Measurements from ENCODE around the gene ZNF665. TPM values are rescaled to one million over a fixed set of nuclear protein-coding genes. Genes with fewer than 3 reads are reported as not detected.
A peak's percentile ranks its signal among the peaks of the same experiment; 100 is the strongest.

ZNF665 gene
- polyA plus RNA-seq, 3 donors, result 0.68 to 1.7 (median 0.88) TPM

- Histone ChIP-seq H4K20me1 (ENCODE audit: insufficient read depth, low read length) (no peaks in the 10 kb centered on the region), H3K9ac (ENCODE audit: insufficient read depth, low read length, poor library complexity, severe bottlenecking) (peak overlapping the region; percentile 85), H3K27me3 (ENCODE audit: control insufficient read depth in 2 of 2, insufficient read depth in 2 of 2, low read length in 2 of 2) (no peaks in the 10 kb centered on the region), H3K9me3 (replicated peaks in 1 of 2; ENCODE audit: control insufficient read depth in 1 of 2, insufficient read depth in 1 of 2, low read length in 2 of 2) (peaks cover 53 to 70% of the 10 kb centered on the region in 2 donors), H3K27ac (ENCODE audit: low read depth in 1 of 2, low read length in 2 of 2) (peak overlapping the region; percentile 85 to 93), H3K79me2 (ENCODE audit: insufficient read depth, low read length) (peaks cover 8% of the 10 kb centered on the region), H2AFZ (ENCODE audit: insufficient read depth, low read depth, low read length, poor library complexity, severe bottlenecking) (peak overlapping the region; percentile 83), H3K4me2 (replicated peaks; ENCODE audit: extremely low read depth, low read length, poor library complexity, severe bottlenecking) (peak overlapping the region; percentile 70), H3K4me3 (replicated peaks in 1 of 3; ENCODE audit: low read depth in 2 of 3, low read length in 3 of 3) (peak overlapping the region; percentile 87 to 93 (median 88)), H3K4me1 (ENCODE audit: control insufficient read depth in 1 of 2, insufficient read depth in 2 of 2, low read length in 2 of 2) (peaks cover 21 to 23% of the 10 kb centered on the region in 2 donors), H3K36me3 (replicated peaks in 1 of 2; ENCODE audit: control insufficient read depth in 1 of 2, insufficient read depth in 2 of 2, low read length in 2 of 2) (peaks cover 0 to 31% of the 10 kb centered on the region in 2 donors)
- peaks cover 22% of the 10 kb centered on the region for H3K4me1 Mint-ChIP-seq
- TF ChIP-seq, protein P1, sequence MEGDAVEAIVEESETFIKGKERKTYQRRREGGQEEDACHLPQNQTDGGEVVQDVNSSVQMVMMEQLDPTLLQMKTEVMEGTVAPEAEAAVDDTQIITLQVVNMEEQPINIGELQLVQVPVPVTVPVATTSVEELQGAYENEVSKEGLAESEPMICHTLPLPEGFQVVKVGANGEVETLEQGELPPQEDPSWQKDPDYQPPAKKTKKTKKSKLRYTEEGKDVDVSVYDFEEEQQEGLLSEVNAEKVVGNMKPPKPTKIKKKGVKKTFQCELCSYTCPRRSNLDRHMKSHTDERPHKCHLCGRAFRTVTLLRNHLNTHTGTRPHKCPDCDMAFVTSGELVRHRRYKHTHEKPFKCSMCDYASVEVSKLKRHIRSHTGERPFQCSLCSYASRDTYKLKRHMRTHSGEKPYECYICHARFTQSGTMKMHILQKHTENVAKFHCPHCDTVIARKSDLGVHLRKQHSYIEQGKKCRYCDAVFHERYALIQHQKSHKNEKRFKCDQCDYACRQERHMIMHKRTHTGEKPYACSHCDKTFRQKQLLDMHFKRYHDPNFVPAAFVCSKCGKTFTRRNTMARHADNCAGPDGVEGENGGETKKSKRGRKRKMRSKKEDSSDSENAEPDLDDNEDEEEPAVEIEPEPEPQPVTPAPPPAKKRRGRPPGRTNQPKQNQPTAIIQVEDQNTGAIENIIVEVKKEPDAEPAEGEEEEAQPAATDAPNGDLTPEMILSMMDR (IDR thresholded peaks at IDR 0.05), result no peak
- H3K27ac Mint-ChIP-seq, result peak overlapping the region; percentile 97 to 100 (median 98)
- H3K36me3 Mint-ChIP-seq, result peaks cover 11 to 38% of the 10 kb centered on the region in 2 donors
- peaks cover 30 to 90% (median 74%) of the 10 kb centered on the region in 7 donors for H3K9me3 Mint-ChIP-seq
- DNase-seq, result peak; percentile 88 to 93 (median 92)
- WGBS (ENCODE audit: insufficient coverage), result 0% methylated on average over 22 of the region's 42 CpGs
- peak overlapping the region; percentile 96 to 99 for H3K4me3 Mint-ChIP-seq
- peaks cover 3 to 8% (median 4%) of the 10 kb centered on the region in 3 donors for H3K27me3 Mint-ChIP-seq (ENCODE audit: low read depth in 3 of 3)
- intact Hi-C loops (cut with micrococcal nuclease), result loop anchor here (1.0 to 10.0 kb wide), 18 partner anchors 38 to 900 kb away; partner anchors contain the start of genes ZNF765 (in 2 of the 2), ZNF813 (in 2 of the 2), ZNF845 (in 2 of the 2) and ZNF160 (in 1 of the 2)
Observed at GRCh38 chr19:53196777-53197396, 3.7 kb upstream of the ZNF665 start.

- WGBS (ENCODE audit: insufficient coverage), result 0% methylated on average over 2 of the region's 3 CpGs
- Mint-ChIP-seq H3K27me3 (ENCODE audit: low read depth in 3 of 3) (peaks cover 3 to 11% (median 4%) of the 10 kb centered on the region in 3 donors), H3K4me3 (peak overlapping the region in 1 of 2 donors; percentile 20), H3K4me1 (peaks cover 23% of the 10 kb centered on the region), H3K9me3 (peaks cover 27 to 85% (median 71%) of the 10 kb centered on the region in 7 donors), H3K36me3 (peaks cover 10 to 33% of the 10 kb centered on the region in 2 donors), H3K27ac (no peak overlapping the region)
- Histone ChIP-seq H3K9me3 (replicated peaks in 1 of 2; ENCODE audit: control insufficient read depth in 1 of 2, insufficient read depth in 1 of 2, low read length in 2 of 2) (peaks cover 46 to 63% of the 10 kb centered on the region in 2 donors), H3K9ac (ENCODE audit: insufficient read depth, low read length, poor library complexity, severe bottlenecking) (no peak overlapping the region), H3K36me3 (replicated peaks in 1 of 2; ENCODE audit: control insufficient read depth in 1 of 2, insufficient read depth in 2 of 2, low read length in 2 of 2) (peaks cover 0 to 25% of the 10 kb centered on the region in 2 donors), H2AFZ (ENCODE audit: insufficient read depth, low read depth, low read length, poor library complexity, severe bottlenecking) (no peak overlapping the region), H3K4me3 (replicated peaks in 1 of 3; ENCODE audit: low read depth in 2 of 3, low read length in 3 of 3) (no peak overlapping the region), H4K20me1 (ENCODE audit: insufficient read depth, low read length) (no peaks in the 10 kb centered on the region), H3K79me2 (ENCODE audit: insufficient read depth, low read length) (peaks cover 8% of the 10 kb centered on the region), H3K4me1 (ENCODE audit: control insufficient read depth in 1 of 2, insufficient read depth in 2 of 2, low read length in 2 of 2) (peaks cover 22 to 23% of the 10 kb centered on the region in 2 donors), H3K4me2 (replicated peaks; ENCODE audit: extremely low read depth, low read length, poor library complexity, severe bottlenecking) (no peak overlapping the region), H3K27ac (ENCODE audit: low read depth in 1 of 2, low read length in 2 of 2) (no peak overlapping the region), H3K27me3 (ENCODE audit: control insufficient read depth in 2 of 2, insufficient read depth in 2 of 2, low read length in 2 of 2) (no peaks in the 10 kb centered on the region)
- intact Hi-C loops (cut with micrococcal nuclease), result loop anchor here (5.0 to 10.0 kb wide), 16 partner anchors 93 to 898 kb away; partner anchors contain the start of genes ZNF765 (in 2 of the 2), ZNF845 (in 2 of the 2), ZNF160 (in 1 of the 2) and ZNF480 (in 1 of the 2)
- TF ChIP-seq, protein P1 (IDR thresholded peaks at IDR 0.05), result peak; percentile 88
- DNase-seq, result peak; percentile 63 to 74 (median 72)
Observed at GRCh38 chr19:53195265-53195903, 2.2 kb upstream of the ZNF665 start.
